GM18870 (cell line): ENCODE measurements around the gene SPDEF.

ENCODE experiments used
- ATAC-seq: cut with Tn5 transposase; IDR thresholded peaks from one replicate; pipeline ENCODE4 v1.9.1; 2021; ENCODE audit warnings: moderate library complexity; ENCODE audit not compliant: unreplicated experiment

SPDEF gene

GRCh38 chr6:34564181-34564580, 8.1 kb upstream of the SPDEF start:
- ATAC-seq: no peak

GRCh38 chr6:34563513-34563870, 7.4 kb upstream of the SPDEF start:
- no peak for ATAC-seq

DNA sequence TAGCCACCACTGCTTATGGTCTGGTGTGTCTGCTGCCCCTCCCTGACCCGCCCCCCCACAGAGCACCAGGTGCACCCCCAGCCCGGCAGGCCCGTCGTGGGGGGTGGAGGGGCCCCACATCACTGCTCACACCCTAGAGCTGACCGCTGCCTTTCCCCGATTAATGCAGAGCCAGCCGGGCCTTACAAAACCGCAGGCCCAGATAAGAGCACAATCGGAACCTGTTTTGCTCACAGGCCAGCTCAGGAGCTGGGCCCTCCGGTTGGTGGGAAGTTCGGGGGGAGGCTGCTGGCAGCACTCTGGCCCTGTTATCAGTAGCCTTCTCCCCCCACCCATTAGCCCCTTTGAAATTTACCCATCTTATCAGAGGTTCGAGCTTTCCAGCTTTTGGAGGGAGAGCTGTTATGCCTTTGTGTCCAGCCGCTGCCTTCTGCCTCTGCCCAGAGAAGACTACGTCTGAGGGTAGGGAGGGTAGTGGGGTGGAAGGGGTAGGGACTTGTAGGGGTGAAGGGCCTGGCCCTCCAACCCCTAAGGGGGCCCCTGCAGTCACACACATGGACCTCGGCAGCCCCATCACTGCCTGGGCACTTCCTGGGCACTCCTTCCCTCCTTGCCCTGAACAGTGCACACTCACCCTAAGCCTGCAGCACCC, 6.9 kb upstream of the SPDEF start:
- no peak for ATAC-seq

- ATAC-seq: no peak
These were observed 6.2 kb upstream of the SPDEF start for GRCh38 chr6:34562350-34562749.

DNA sequence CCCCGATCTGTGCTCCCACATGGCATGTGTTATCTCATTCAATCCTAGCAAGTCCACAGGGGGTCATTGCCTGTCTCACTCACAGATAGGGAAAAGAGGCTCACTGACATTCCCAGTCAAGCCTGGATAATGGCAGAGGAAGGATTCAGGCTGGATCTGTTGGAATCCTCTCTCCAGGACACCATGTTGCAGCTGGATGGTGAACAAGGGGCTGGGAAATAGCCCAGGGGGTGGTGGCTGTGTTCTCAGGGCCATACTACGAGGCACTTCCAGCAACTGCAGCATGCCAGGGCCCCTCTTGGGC, 5.0 kb upstream of the SPDEF start:
- ATAC-seq: no peak

- ATAC-seq: no peak
These were observed 4.5 kb upstream of the SPDEF start for GRCh38 chr6:34560366-34561226.

GRCh38 chr6:34559651-34560365, 3.7 kb upstream of the SPDEF start:
- ATAC-seq: no peak

DNA sequence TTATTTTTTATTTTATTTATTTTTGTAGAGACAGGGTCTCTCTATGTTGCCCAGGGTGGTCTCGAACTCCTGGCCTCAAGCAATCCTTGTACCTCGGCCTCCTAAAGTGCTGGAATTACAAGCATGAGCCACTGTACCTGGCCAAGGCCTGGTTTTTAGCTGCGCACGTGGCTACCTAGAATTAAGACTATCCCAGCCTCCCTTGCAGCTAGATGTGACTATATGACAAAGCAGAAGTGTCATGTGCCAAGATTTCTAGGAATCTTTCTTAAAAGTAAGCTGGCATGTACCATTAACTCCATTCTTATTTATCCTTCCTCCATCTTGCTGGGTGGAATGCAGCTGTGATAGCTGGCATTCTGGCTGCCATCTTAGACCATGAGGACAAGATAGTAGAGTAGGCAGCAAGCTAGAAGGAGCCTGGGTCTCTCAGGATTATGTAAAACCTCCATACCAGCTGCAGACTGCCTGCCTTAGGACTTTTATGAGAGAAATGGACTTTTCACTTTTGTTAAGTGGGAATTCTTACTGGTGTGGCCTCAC, 2.1 kb upstream of the SPDEF start:
- ATAC-seq: no peak

DNA sequence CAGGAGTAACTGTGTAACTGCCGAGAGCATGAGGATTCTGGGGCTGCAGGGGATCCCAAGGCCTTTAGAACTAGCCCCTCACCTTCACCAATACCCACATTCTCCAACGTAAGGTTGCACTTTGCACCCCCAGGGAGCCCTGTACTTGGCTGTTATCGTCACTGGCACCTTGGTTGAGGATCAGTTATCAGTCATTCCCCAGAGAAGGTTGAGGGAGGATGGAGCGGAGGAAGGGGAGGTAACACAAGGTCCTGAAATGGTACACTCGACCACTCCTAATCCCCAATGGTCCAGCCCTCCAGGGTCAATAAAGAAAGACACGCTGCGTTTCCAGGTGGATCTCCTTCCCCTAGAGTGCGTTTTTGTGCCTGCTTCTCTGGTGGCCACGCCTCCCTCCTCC, 1.1 kb upstream of the SPDEF start:
- no peak for ATAC-seq

- ATAC-seq: no peak
These were observed 364 bp upstream of the SPDEF start for GRCh38 chr6:34556493-34556892.

- ATAC-seq: no peak
These were observed 801 bp downstream of the SPDEF start for GRCh38 chr6:34555328-34555727.

DNA sequence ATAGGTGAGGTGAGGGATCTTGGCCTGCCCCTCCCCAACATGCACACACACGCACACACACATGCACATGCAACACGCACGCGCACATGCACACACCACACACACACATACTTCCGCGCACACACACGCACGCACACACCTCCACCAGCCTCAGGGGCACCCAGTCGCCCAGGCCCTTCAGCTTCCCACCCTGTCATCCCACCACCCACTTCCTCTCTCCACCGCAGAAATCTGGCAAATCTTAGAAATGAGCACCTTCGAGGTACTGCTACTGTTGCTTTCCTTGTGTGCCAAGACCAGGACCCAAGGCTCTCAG, 1.2 kb downstream of the SPDEF start:
- no peak for ATAC-seq

DNA sequence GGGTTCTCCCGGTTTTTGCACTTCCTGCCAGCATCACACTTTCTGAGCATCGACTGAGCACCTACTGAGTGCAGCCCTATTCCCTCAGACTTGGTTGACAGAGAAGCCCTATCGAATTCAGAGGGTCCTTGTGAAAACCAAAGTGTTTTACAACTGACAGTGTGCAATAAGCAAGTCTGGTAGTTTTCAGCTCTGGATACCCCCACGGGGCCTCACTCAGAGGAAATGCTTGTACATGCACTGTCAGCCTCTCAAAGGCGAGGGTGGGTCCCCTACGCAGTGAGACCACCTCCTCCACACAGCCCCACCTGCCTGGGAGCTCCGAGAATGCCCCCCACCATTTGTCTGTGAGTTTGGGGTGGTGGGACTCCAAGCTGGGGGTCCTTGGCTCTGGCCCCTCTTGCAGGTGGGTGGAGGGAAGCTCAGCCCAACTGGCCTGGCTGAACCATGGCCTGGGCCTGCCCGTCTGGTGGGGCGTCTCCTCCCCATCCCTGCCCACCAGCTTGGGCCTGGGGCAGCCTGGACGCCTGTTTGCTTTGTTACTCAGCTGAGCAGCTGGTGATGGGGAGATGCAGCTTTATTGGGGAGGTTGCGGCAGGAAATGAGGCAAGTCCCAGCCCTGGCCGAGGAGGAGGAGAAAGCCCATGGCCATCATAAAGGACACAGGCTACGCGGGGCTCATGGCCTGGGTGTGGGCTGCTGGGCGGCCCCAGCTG, 1.7 kb downstream of the SPDEF start:
- no peak for ATAC-seq

DNA sequence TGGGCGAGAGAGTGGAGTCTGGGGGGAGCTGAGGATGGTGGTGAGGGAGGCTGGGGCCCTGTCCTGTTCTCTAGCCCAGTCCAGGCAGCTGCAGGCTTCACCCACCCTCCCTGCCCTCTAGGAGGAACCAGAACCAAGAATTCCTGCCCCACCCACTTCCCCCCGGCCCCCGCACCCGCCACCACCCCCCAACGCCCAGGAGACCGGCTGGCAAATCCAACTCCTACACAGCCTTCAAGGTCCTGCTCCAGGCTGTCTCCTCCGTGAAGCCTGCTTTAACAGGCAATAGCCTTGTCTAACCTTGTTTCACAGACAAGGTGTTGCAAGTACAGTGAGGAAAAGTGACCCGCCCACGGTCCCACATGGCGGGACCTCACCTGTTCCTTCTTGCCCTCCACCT, 2.4 kb downstream of the SPDEF start:
- no peak for ATAC-seq

- no peak for ATAC-seq
These were observed 3.0 kb downstream of the SPDEF start for GRCh38 chr6:34553146-34553545.

DNA sequence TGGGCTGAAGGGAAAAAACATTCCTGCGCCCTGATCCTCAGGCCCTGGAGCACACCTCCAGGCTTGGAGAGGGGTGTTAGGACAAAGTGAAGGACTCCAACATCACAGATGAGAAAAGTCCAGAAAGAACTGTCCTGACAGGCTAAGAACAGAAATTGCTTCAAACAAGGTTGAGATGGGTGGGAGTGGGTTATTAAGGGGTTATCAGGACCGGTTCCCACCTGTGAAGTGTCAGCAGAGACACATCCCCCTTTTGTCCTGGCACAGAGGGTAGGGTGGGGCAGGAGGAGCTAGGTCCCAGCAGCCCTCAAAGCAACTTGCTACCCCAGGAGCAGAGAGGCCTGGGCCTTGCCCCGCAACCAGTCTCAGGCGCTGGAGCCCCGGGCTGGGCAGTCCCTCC, 3.5 kb downstream of the SPDEF start:
- ATAC-seq: no peak

DNA sequence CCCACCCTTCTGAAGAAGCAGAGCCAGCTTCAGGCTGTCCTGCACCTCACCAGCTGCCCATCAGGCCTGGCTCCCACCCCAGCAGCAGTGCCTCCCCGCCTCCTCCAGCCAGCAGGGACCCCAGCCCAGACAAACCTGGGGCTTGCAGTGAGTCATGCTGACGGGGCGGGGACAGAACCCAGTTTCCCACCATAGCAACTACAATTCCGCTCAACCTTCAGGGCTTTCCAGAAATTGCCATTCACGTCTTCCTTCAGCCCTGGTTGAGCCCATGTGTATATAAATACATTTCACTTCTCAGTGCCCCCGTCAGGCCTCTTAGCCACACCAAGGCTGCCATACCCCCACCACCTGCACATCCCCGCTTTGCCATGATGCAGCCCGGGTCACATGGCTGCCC, 4.4 kb downstream of the SPDEF start:
- ATAC-seq: no peak

GRCh38 chr6:34549804-34550202, 6.3 kb downstream of the SPDEF start:
- ATAC-seq: no peak

- no peak for ATAC-seq
These were observed 6.9 kb downstream of the SPDEF start for GRCh38 chr6:34549026-34549803.

DNA sequence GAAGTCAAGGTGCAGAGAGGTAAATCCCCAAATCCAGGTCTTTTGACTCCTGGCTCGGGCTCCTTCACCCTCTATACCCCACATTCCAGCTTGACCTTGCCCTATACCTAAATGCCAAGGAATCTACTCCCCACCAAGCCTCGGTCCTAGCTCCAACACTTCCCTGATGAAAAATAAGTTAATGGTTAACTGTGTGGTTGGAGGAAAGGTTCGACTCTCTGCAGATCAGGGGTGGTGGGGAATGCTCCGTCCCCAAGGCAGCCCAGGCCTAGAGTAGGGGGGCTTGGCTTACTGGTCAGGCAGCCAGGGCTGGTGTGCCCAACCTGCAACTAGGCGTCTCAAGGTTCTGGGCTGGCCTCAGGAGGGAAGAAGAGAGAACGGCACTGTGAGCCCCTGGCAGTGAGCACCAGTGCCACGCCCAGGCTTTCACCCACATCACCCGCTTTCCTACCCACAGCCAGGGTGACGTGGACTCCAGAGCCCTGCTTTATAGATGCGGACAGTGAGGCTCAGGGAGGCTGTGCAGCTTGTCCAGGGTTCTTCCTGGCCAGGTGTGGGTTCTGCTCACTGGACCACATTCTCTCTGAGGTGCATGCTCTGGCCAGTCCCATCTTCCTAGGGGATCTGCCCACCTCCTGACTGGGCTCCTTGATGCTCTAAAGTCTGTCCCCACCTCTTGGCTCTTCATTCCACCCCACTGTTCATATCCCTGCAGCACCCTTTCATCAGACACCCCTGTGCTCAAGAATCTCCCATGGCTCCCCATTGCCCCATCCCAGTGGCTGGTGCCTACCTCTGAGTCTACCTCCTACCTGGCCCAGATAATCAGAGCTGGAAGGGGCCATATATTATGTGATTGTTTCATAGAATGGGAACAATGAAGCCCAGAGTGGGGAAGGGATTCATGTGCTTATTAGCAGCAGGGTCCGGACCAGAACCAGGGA, 8.2 kb downstream of the SPDEF start:
- no peak for ATAC-seq
